AG10803 (cell line): ENCODE data around the gene SLC27A1.
"Not testable (repeated sequence)": the region's sequence is repeated elsewhere in the genome, so short reads cannot be mapped to it uniquely, and the experiment has no call there.

Experiments used
- DNase-seq: peaks from one replicate; pipeline ENCODE4 v3.0.0; 2010; ENCODE audit warnings: low read depth
- H3K4me3 ChIP-seq: 2 replicates; pipeline ENCODE4 v1.5.1; 2011; ENCODE audit warnings: mild to moderate bottlenecking, low read length, control low read depth
- TF ChIP-seq, protein P1 (sequence below): conservative IDR thresholded peaks from 2 replicates; pipeline ENCODE4 v1.5.1; 2011; ENCODE audit warnings: mild to moderate bottlenecking, low read length, control low read depth, inconsistent platforms

Gene SLC27A1

GRCh38 chr19:17469092-17469480, 1.2 kb upstream of the SLC27A1 start:
- DNase-seq, result no peak
- peak overlapping the region; percentile 61 for H3K4me3 ChIP-seq
- TF ChIP-seq, protein P1, sequence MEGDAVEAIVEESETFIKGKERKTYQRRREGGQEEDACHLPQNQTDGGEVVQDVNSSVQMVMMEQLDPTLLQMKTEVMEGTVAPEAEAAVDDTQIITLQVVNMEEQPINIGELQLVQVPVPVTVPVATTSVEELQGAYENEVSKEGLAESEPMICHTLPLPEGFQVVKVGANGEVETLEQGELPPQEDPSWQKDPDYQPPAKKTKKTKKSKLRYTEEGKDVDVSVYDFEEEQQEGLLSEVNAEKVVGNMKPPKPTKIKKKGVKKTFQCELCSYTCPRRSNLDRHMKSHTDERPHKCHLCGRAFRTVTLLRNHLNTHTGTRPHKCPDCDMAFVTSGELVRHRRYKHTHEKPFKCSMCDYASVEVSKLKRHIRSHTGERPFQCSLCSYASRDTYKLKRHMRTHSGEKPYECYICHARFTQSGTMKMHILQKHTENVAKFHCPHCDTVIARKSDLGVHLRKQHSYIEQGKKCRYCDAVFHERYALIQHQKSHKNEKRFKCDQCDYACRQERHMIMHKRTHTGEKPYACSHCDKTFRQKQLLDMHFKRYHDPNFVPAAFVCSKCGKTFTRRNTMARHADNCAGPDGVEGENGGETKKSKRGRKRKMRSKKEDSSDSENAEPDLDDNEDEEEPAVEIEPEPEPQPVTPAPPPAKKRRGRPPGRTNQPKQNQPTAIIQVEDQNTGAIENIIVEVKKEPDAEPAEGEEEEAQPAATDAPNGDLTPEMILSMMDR, result no peak

DNA sequence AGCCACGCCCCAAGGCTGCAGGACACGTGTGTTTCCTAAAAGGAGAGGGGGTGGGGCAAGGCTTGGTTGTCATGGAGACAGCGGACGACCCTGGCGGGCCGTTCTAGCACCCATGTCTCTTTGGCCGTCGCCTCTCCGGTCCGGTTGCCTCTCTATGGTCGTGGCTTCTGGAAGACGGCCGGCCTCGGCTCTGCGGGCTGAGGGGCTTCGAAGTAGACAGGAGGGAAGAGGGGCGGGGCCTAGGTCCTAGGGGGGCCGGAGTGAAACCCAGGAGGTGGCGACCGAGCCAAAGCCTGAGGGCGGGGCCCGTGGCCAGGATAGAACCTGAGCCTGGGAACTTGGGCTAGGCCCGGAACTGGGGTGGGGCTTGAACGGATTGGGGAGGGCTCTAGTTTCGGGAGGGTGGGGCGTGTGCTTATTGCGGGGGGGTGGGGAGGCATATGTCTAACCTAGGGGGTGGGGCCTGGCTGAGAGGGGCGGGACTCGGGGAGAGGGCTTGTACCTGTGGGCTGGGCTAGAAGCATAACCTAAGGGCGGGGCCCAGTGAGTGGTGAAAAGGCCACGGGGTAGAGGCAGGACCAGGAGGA, 750 bp upstream of the SLC27A1 start:
- peak; percentile 96 for DNase-seq
- H3K4me3 ChIP-seq, result peak overlapping the region; percentile 76
- TF ChIP-seq, protein P1, result no peak

DNA sequence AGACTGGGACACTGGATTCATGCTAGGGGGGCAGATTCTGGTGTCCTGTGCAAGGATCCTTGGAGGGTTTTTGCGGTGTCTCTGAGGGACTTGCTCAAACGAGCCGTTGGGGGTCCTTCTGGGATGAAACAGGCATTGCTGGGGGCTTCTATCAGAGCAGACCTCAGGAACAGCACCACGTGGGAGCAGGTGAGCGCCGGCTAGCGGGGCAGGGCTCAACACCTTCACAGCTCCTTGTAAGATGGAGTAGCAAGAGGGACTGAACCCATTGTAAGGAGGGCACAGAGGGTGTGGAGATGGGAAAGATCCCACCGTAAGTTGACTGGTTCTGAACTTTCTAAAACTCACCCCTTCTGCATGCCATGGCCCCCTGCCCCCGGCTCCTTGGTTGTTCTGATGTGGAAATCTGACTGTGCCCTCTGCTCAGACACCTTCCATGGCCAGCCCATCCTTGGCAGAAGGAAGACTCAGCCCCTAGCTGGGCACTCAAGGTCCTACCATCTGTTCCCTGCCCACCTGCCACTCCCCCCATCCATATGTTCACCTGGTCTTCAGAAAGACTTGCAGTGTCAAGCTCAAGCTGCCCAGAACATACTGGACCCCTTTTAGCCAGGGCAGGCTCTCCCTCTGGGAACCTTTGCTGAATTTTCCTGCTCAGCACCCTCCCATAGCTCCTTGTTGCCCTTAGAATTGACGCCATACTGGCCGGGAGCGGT, 1.2 kb downstream of the SLC27A1 start:
- TF ChIP-seq, protein P1, result no peak
- DNase-seq, result no peak
- peak overlapping the region; percentile 85 for H3K4me3 ChIP-seq

DNA sequence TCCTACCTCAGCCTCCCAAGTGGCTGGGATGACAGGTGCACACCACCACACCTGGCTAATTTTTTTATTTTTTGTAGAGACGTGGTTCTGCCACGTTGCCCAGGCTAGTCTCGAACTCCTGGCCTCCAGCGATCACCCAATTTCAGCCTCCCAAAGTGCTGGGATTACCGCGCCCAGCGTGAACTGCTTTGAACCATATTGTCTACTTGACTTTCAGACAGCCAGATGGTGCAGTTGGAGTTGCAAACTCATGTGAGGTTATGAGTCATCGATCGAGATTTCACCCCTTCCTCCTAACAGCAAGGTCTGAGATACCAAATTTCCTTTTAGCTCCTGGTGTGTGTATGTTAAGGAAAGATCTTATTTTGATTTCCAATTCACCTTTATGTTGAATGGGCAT, 2.7 kb downstream of the SLC27A1 start:
- TF ChIP-seq, protein P1, result no peak
- DNase-seq, result peak; percentile 93

DNA sequence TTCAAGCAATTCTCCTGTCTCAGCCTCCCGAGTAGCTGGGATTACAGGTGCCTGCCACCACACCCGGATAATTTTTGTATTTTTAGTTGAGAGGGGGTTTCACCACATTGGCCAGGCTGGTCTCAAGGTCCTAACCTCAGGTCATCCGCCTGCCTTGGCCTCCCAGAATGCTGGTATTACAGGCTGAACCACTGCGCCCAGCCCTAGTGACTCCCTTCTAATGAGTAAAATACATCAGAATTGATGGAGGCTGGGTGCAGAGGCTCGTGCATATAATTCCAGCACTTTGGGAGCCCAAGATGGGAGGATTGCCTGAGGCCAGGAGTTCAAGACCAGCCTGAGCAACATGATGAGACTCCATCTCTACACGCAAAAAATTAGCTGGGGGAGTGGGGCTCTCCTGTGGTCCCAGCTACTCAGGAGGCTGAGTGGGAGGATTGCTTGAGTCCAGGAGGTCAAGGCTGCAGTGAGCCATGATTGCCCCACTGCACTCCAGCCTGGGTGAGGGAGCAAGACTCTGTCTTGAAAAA, 4.8 kb downstream of the SLC27A1 start:
- not testable (repeated sequence) for H3K4me3 ChIP-seq, DNase-seq

More for the DNA sequence above, 2.7 kb downstream of the SLC27A1 start:
- no peak overlapping the region for H3K4me3 ChIP-seq

- TF ChIP-seq, protein P1, result no peak
- H3K4me3 ChIP-seq, result peak overlapping the region; percentile 20
- peak; percentile 80 for DNase-seq
Measured at GRCh38 chr19:17475541-17476115, 5.3 kb downstream of the SLC27A1 start.

GRCh38 chr19:17479325-17479791, 9.0 kb downstream of the SLC27A1 start:
- no peak overlapping the region for H3K4me3 ChIP-seq
- TF ChIP-seq, protein P1, result no peak
- peak; percentile 92 for DNase-seq
